GM12878 (cell line): ENCODE results near the gene SMIM38. TPM values are rescaled to one million over a fixed set of nuclear protein-coding genes. Genes with fewer than 3 reads are reported as not detected.

Experiments used
- ATF7 ChIP-seq: fragments of 450-650 bp; IDR thresholded peaks from 2 replicates; pipeline ENCODE4 v1.6.1; 2016; ENCODE audit warnings: low read depth, mild to moderate bottlenecking
- BCL11A ChIP-seq: IDR thresholded peaks from 2 replicates; pipeline ENCODE4 v1.6.1; 2011; ENCODE audit warnings: low read depth, low read length
- CBFB ChIP-seq: IDR thresholded peaks from 2 replicates; pipeline ENCODE4 v1.6.1; 2016; ENCODE audit warnings: antibody characterized with exemption, low read depth
- CBX3 ChIP-seq: fragments of 200-600 bp; sonication (generic); IDR thresholded peaks from 2 replicates; pipeline ENCODE4 v1.6.1; 2016; ENCODE audit warnings: low read depth, borderline replicate concordance
- CBX5 ChIP-seq: sonication (generic); IDR thresholded peaks from 2 replicates; pipeline ENCODE4 v1.6.1; 2016; ENCODE audit warnings: low read depth, moderate library complexity, mild to moderate bottlenecking, inconsistent platforms
- CHD4 ChIP-seq: fragments of 200-600 bp; sonication (generic); IDR thresholded peaks from 2 replicates; pipeline ENCODE4 v1.6.1; 2016; ENCODE audit warnings: mild to moderate bottlenecking
- EED ChIP-seq: sonication (generic); IDR thresholded peaks from 2 replicates; pipeline ENCODE4 v1.6.1; 2016; ENCODE audit warnings: antibody characterized with exemption, low read depth
- LARP7 ChIP-seq: fragments of 450-650 bp; IDR thresholded peaks from 2 replicates; pipeline ENCODE4 v1.6.1; 2017; ENCODE audit warnings: mild to moderate bottlenecking
- MTA2 ChIP-seq: fragments of 450-650 bp; IDR thresholded peaks from 2 replicates; pipeline ENCODE4 v1.6.1; 2016; ENCODE audit warnings: low read depth, mild to moderate bottlenecking, moderate library complexity
- NBN ChIP-seq: fragments of 450-650 bp; IDR thresholded peaks from 2 replicates; pipeline ENCODE4 v1.6.1; 2016
- NFIC ChIP-seq: IDR thresholded peaks from 2 replicates; pipeline ENCODE4 v1.6.1; 2012; ENCODE audit warnings: low read depth, mild to moderate bottlenecking, inconsistent platforms, low read length, moderate library complexity
- NFYB ChIP-seq: IDR thresholded peaks from 2 replicates; pipeline ENCODE4 v1.6.1; 2011; ENCODE audit warnings: low read depth, mild to moderate bottlenecking, low read length, improper control_type of control experiment, moderate library complexity; ENCODE audit not compliant: insufficient read depth
- POLR2AphosphoS5 ChIP-seq: IDR thresholded peaks from 2 replicates; pipeline ENCODE4 v1.6.1; 2011; ENCODE audit warnings: mild to moderate bottlenecking, low read length, inconsistent platforms
- POU2F2 ChIP-seq: IDR thresholded peaks from 3 replicates; pipeline ENCODE4 v1.6.1; 2011; ENCODE audit warnings: low read depth, mild to moderate bottlenecking, low read length, borderline replicate concordance
- RCOR1 ChIP-seq: conservative IDR thresholded peaks from 2 replicates; pipeline ENCODE4 v1.6.1; 2012; ENCODE audit warnings: low read depth, low read length, improper control_type of control experiment
- SMARCA5 ChIP-seq: fragments of 450-650 bp; IDR thresholded peaks from 2 replicates; pipeline ENCODE4 v1.6.1; 2017; ENCODE audit warnings: mild to moderate bottlenecking
- SP1 ChIP-seq: IDR thresholded peaks from one replicate; pipeline ENCODE4 v1.6.1; 2011; ENCODE audit warnings: low read depth, low read length
- SRF ChIP-seq, 2 experiments: IDR thresholded peaks; 2 replicates each; pipeline ENCODE4 v1.6.1; 2011; ENCODE audit warnings: low read depth in 2 of 2, low read length in 2 of 2, mild to moderate bottlenecking in 1 of 2, moderate library complexity in 1 of 2
- ZNF207 ChIP-seq: fragments of 450-650 bp; IDR thresholded peaks from 2 replicates; pipeline ENCODE4 v1.6.1; 2014; ENCODE audit warnings: antibody characterized with exemption, mild to moderate bottlenecking, borderline replicate concordance
- polyA plus RNA-seq, 11 experiments: library from polyadenylated mRNA; depleted of rRNA in 4 of 11; unstranded in 6 of 11; stranded (reverse) in 5 of 11; fragments of >200 nt; fragmentation: Nextera tagmentation in 4 of 11; fragmentation: Illumina TruSeq in 1 of 11; extraction: Ambion mirVana in 4 of 11; extraction: Trizol in 1 of 11; gene quantifications; 1 replicate in 1 of 11; 2 replicates in 10 of 11; pipeline versions ENCODE4 v1.2.1 to v1.2.3, GENCODE V29; 2011 to 2016; ENCODE audit warnings: inconsistent platforms in 2 of 11, missing spikeins in 2 of 11, low read depth in 1 of 11
- total RNA-seq, 4 experiments: library from RNA; depleted of rRNA in 3 of 4; stranded (reverse); fragments of >200 nt in 3 of 4; fragmentation: Illumina TruSeq in 1 of 4; extraction: Trizol in 1 of 4; gene quantifications; 2 replicates each; pipeline versions ENCODE4 v1.2.1 to v1.2.3, GENCODE V29; 2013 to 2021
- TF ChIP-seq, protein P1 (sequence below): fragments of 450-650 bp; IDR thresholded peaks from 2 replicates; pipeline ENCODE4 v1.6.1; 2017; ENCODE audit warnings: mild to moderate bottlenecking
- TF ChIP-seq, protein P2 (sequence below): IDR thresholded peaks from 2 replicates; pipeline ENCODE4 v1.6.1; 2012; ENCODE audit warnings: mild to moderate bottlenecking, low read depth, low read length
- TF ChIP-seq, protein P3 (sequence below): fragments of 450-650 bp; IDR thresholded peaks from 2 replicates; pipeline ENCODE4 v1.6.1; 2016; ENCODE audit warnings: mild to moderate bottlenecking

The SMIM38 gene
- total and polyA plus RNA-seq, 10 of the 15 experiments (the other 5 are each of a cell fraction or from before 2014, with no cell fraction given) = 0.15 to 5.0 (median 2.1) TPM; not detected in 1

DNA sequence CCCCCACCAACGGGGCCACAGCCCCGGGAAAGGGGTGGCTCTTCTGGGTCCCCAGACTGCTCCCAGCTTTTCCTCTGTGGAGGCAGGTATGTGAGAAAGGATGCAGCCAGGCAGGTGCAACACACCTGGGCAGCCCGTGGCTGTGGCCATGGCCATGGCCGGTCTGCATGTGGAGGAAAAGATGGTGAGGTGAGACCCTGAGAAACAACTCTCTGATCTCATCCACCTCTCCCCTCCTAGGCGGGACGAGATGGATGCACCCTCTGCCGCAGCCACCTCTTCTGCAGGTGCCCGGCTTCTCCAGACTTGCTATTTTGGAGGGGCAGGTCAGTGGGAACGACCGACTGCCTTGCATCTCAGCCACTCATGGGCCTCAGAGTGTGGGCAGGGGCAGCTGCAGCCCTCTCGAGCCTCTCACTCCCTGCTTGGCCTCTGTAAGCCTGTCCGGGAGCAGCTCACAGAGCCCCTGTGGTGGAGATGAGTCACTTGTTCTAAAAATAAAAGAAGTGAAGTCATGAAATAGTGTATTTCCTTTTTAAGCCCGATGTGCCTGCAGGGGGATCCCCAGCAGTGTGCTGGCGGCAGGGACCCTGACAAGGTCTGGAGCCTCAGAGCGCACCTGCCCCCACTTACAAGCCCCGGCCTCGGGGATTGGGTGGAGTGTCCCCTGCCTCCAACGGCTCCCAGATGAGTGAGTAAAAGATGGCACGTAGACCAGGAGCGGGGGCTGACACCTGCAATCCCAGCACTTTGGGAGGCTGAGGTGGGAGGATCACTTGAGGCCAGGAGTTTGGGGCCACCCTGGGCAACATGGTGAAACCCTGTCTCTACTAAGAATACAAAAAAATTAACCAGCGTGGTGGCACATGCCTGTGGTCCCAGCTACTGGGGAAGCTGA lies 10.7 kb downstream of the SMIM38 start (continued):
- TF ChIP-seq, protein P1, sequence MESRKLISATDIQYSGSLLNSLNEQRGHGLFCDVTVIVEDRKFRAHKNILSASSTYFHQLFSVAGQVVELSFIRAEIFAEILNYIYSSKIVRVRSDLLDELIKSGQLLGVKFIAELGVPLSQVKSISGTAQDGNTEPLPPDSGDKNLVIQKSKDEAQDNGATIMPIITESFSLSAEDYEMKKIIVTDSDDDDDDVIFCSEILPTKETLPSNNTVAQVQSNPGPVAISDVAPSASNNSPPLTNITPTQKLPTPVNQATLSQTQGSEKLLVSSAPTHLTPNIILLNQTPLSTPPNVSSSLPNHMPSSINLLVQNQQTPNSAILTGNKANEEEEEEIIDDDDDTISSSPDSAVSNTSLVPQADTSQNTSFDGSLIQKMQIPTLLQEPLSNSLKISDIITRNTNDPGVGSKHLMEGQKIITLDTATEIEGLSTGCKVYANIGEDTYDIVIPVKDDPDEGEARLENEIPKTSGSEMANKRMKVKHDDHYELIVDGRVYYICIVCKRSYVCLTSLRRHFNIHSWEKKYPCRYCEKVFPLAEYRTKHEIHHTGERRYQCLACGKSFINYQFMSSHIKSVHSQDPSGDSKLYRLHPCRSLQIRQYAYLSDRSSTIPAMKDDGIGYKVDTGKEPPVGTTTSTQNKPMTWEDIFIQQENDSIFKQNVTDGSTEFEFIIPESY = no peak
- peak; percentile 55 for TF ChIP-seq SP1
- TF ChIP-seq CHD4 = no peak
- peak; percentile 94 for TF ChIP-seq CBX5
- peak; percentile 86; the same call in 1 of the 2 replicates for TF ChIP-seq NFIC
- TF ChIP-seq MTA2 = 0 out of 2 replicates have a peak, but pooled peaks have one; percentile 57
- no peak for TF ChIP-seq CBX3
- peak; percentile 64; the same call in 1 of the 2 replicates for TF ChIP-seq POLR2AphosphoS5
- TF ChIP-seq ATF7 = peak; percentile 98
- TF ChIP-seq, protein P2, sequence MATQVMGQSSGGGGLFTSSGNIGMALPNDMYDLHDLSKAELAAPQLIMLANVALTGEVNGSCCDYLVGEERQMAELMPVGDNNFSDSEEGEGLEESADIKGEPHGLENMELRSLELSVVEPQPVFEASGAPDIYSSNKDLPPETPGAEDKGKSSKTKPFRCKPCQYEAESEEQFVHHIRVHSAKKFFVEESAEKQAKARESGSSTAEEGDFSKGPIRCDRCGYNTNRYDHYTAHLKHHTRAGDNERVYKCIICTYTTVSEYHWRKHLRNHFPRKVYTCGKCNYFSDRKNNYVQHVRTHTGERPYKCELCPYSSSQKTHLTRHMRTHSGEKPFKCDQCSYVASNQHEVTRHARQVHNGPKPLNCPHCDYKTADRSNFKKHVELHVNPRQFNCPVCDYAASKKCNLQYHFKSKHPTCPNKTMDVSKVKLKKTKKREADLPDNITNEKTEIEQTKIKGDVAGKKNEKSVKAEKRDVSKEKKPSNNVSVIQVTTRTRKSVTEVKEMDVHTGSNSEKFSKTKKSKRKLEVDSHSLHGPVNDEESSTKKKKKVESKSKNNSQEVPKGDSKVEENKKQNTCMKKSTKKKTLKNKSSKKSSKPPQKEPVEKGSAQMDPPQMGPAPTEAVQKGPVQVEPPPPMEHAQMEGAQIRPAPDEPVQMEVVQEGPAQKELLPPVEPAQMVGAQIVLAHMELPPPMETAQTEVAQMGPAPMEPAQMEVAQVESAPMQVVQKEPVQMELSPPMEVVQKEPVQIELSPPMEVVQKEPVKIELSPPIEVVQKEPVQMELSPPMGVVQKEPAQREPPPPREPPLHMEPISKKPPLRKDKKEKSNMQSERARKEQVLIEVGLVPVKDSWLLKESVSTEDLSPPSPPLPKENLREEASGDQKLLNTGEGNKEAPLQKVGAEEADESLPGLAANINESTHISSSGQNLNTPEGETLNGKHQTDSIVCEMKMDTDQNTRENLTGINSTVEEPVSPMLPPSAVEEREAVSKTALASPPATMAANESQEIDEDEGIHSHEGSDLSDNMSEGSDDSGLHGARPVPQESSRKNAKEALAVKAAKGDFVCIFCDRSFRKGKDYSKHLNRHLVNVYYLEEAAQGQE = 0 out of 2 replicates have a peak, but pooled peaks have one; percentile 8
- no peak for TF ChIP-seq LARP7
- TF ChIP-seq CBFB = peak; percentile 68
- TF ChIP-seq POU2F2 = 0 out of 3 replicates have a peak, but pooled peaks have one; percentile 24
- TF ChIP-seq ZNF207 = no peak
- TF ChIP-seq EED = peak; percentile 70
- TF ChIP-seq NFYB = 0 out of 2 replicates have a peak, but pooled peaks have one; percentile 26
- 0 out of 2 replicates have a peak, but pooled peaks have one; percentile 41 for TF ChIP-seq SMARCA5
- TF ChIP-seq RCOR1 = no peak; the same call in 1 of the 2 replicates
- TF ChIP-seq, protein P3, sequence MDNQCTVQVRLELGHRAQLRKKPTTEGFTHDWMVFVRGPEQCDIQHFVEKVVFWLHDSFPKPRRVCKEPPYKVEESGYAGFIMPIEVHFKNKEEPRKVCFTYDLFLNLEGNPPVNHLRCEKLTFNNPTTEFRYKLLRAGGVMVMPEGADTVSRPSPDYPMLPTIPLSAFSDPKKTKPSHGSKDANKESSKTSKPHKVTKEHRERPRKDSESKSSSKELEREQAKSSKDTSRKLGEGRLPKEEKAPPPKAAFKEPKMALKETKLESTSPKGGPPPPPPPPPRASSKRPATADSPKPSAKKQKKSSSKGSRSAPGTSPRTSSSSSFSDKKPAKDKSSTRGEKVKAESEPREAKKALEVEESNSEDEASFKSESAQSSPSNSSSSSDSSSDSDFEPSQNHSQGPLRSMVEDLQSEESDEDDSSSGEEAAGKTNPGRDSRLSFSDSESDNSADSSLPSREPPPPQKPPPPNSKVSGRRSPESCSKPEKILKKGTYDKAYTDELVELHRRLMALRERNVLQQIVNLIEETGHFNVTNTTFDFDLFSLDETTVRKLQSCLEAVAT = peak; percentile 26; the same call in 1 of the 2 replicates
- TF ChIP-seq BCL11A = peak; percentile 84
- TF ChIP-seq NBN = peak; percentile 82; the same call in 1 of the 2 replicates
- peak; percentile 57 to 97; a peak in 3 of 4 replicates for TF ChIP-seq SRF (IDR thresholded peaks at IDR 0.05; ENCODE audit: low read depth in 2 of 2, low read length in 2 of 2)
